Effector CD8-positive, alpha-beta T cell (primary cell): Measurements from ENCODE around the gene ATP5MK.
"Not testable (repeated sequence)": the region's sequence is repeated elsewhere in the genome, so short reads cannot be mapped to it uniquely, and the experiment has no call there.

Experiments
- DNase-seq: peaks from one replicate; lab custom pipeline; 2025; lab: John Stamatoyannopoulos, UW
- total RNA-seq, 4 experiments: gene quantifications; one replicate each; lab custom pipeline; 2026; lab: John Stamatoyannopoulos, UW

Gene ATP5MK
- 20.5 to 50.2 (median 33.9) reads per million in 4 experiments for total RNA-seq

- DNase-seq = peak; percentile 87
These were observed at the start of gene ATP5MK, which contains the start of gene PDCD11 for GRCh38 chr10:103396067-103396788. ATP5MK (minus strand) TSS chr10:103396475; CDS start chr10:103392457, 4,018 bp downstream. PDCD11 (plus strand) TSS chr10:103396626; CDS start chr10:103398427, 1,801 bp downstream.

- no peak for DNase-seq
These were observed 49.1 kb upstream of the ATP5MK start for GRCh38 chr10:103445366-103445765.

- no peak for DNase-seq
These were observed 48.2 kb upstream of the ATP5MK start for GRCh38 chr10:103444478-103444877.

GRCh38 chr10:103443475-103444185 lies 47.4 kb upstream of the ATP5MK start:
- no peak for DNase-seq

- no peak for DNase-seq
These were observed 45.8 kb upstream of the ATP5MK start for GRCh38 chr10:103442031-103442461.

GRCh38 chr10:103441611-103442010 lies 45.3 kb upstream of the ATP5MK start:
- DNase-seq = no peak

GRCh38 chr10:103441206-103441605 lies 44.9 kb upstream of the ATP5MK start:
- DNase-seq = no peak

GRCh38 chr10:103440416-103440815 lies 44.1 kb upstream of the ATP5MK start:
- DNase-seq = no peak

GRCh38 chr10:103439776-103440175 lies 43.5 kb upstream of the ATP5MK start:
- DNase-seq = no peak

GRCh38 chr10:103433858-103434257 lies 37.6 kb upstream of the ATP5MK start:
- DNase-seq = no peak

GRCh38 chr10:103431902-103432301 lies 35.6 kb upstream of the ATP5MK start:
- DNase-seq = no peak

GRCh38 chr10:103429647-103430046 lies 33.4 kb upstream of the ATP5MK start:
- no peak for DNase-seq

- no peak for DNase-seq
These were observed 32.8 kb upstream of the ATP5MK start for GRCh38 chr10:103428989-103429643.

GRCh38 chr10:103427866-103428265 lies 31.6 kb upstream of the ATP5MK start:
- no peak for DNase-seq

- DNase-seq = no peak
These were observed 27.5 kb upstream of the ATP5MK start for GRCh38 chr10:103423748-103424147.

GRCh38 chr10:103419101-103419500 lies 22.8 kb upstream of the ATP5MK start:
- no peak for DNase-seq

- DNase-seq = no peak
These were observed 21.3 kb upstream of the ATP5MK start for GRCh38 chr10:103417601-103418000.

GRCh38 chr10:103417148-103417469 lies 20.8 kb upstream of the ATP5MK start:
- not testable (repeated sequence) for DNase-seq

GRCh38 chr10:103416436-103417147 lies 20.3 kb upstream of the ATP5MK start:
- DNase-seq = peak; percentile 49

- DNase-seq = no peak
These were observed 19.3 kb upstream of the ATP5MK start for GRCh38 chr10:103415581-103415980.

GRCh38 chr10:103413564-103413963 lies 17.3 kb upstream of the ATP5MK start:
- no peak for DNase-seq

GRCh38 chr10:103397191-103397825 lies 1.0 kb upstream of the ATP5MK start:
- no peak for DNase-seq
